IMR-90 (cell line): ENCODE measurements around the gene SLC5A10. TPM values are rescaled to one million over a fixed set of nuclear protein-coding genes. Genes with fewer than 3 reads are reported as not detected.

Experiments used
- ATAC-seq: fragments of 200-7000 bp; cut with Tn5 transposase; 2 replicates; pipeline ENCODE4 v1.9.1; 2020; ENCODE audit warnings: low read depth, mild to moderate bottlenecking, moderate library complexity
- BruUV-seq: library from RNA; stranded (reverse); fragments of 400-500 nt; replicated peaks from 2 replicates; lab custom pipeline; 2021; lab: Mats Ljungman, UMichigan
- CTCF ChIA-PET: fragments of 300-600 bp; formaldehyde crosslinking; extraction: SDS; loops from one replicate; lab custom pipeline; 2021; ENCODE audit warnings: antibody characterized with exemption; lab: Yijun Ruan, JAX
- POLR2A ChIA-PET: fragments of 300-600 bp; sonication (Branson Sonifier 250); formaldehyde crosslinking; loops from one replicate; lab custom pipeline; 2022; ENCODE audit warnings: antibody characterized with exemption; ENCODE audit not compliant: unreplicated experiment; lab: Charles Lee
- DNase-seq: peaks from one replicate; pipeline ENCODE4 v3.0.0; 2013
- H2AFZ ChIP-seq: replicated peaks from 2 replicates; pipeline ENCODE3; 2013; ENCODE audit warnings: low read length, mild to moderate bottlenecking; ENCODE audit not compliant: poor library complexity
- H2AK5ac ChIP-seq: 2 replicates; pipeline ENCODE4 v1.6.1; 2013; ENCODE audit warnings: low read depth, low read length, inconsistent platforms
- H2AK9ac ChIP-seq: replicated peaks from 2 replicates; pipeline ENCODE3; 2013; ENCODE audit warnings: mild to moderate bottlenecking, low read depth, low read length, moderate library complexity; ENCODE audit not compliant: poor library complexity
- H2BK120ac ChIP-seq: 2 replicates; pipeline ENCODE4 v1.6.1; 2013; ENCODE audit warnings: low read depth, low read length, inconsistent platforms
- H2BK15ac ChIP-seq: 3 replicates; pipeline ENCODE4 v1.6.1; 2013; ENCODE audit warnings: low read depth, low read length, inconsistent platforms
- H2BK20ac ChIP-seq: 2 replicates; pipeline ENCODE4 v1.6.1; 2013; ENCODE audit warnings: low read depth, mild to moderate bottlenecking, inconsistent platforms, low read length, moderate library complexity
- H2BK5ac ChIP-seq: 2 replicates; pipeline ENCODE4 v1.6.1; 2013; ENCODE audit warnings: mild to moderate bottlenecking, low read depth, low read length, inconsistent platforms; ENCODE audit not compliant: poor library complexity, severe bottlenecking
- H3K14ac ChIP-seq: replicated peaks from 2 replicates; pipeline ENCODE4 v1.6.1; 2013; ENCODE audit warnings: low read depth, low read length, inconsistent platforms
- H3K18ac ChIP-seq: 2 replicates; pipeline ENCODE4 v1.6.1; 2013; ENCODE audit warnings: low read depth, low read length, control low read depth
- H3K23ac ChIP-seq: 2 replicates; pipeline ENCODE4 v1.6.1; 2013; ENCODE audit warnings: low read depth, low read length, inconsistent platforms
- H3K27ac ChIP-seq: 2 replicates; pipeline ENCODE4 v1.5.1; 2013; ENCODE audit warnings: mild to moderate bottlenecking, control low read depth, low read length; ENCODE audit not compliant: insufficient read depth
- H3K27me3 ChIP-seq: 2 replicates; pipeline ENCODE4 v1.6.1; 2013; ENCODE audit warnings: low read length; ENCODE audit not compliant: control insufficient read depth, insufficient read depth
- H3K36me3 ChIP-seq: 2 replicates; pipeline ENCODE4 v1.6.1; 2013; ENCODE audit warnings: low read length, mixed read lengths; ENCODE audit not compliant: control insufficient read depth, insufficient read depth
- H3K4ac ChIP-seq: 2 replicates; pipeline ENCODE4 v1.6.1; 2013; ENCODE audit warnings: low read depth, low read length, inconsistent platforms
- H3K4me1 ChIP-seq: 2 replicates; pipeline ENCODE4 v1.6.1; 2013; ENCODE audit warnings: low read length, mixed read lengths; ENCODE audit not compliant: control insufficient read depth, insufficient read depth
- H3K4me2 ChIP-seq: 2 replicates; pipeline ENCODE4 v1.6.1; 2013; ENCODE audit warnings: low read depth, mild to moderate bottlenecking, control low read depth, low read length, moderate library complexity
- H3K4me3 ChIP-seq: 2 replicates; pipeline ENCODE4 v1.5.1; 2013; ENCODE audit warnings: low read depth, mild to moderate bottlenecking, control low read depth, low read length, moderate library complexity; ENCODE audit not compliant: insufficient read depth
- H3K56ac ChIP-seq: 2 replicates; pipeline ENCODE4 v1.6.1; 2013; ENCODE audit warnings: low read length, inconsistent platforms; ENCODE audit not compliant: insufficient read depth; ENCODE audit errors: extremely low read depth
- H3K79me1 ChIP-seq, 2 experiments: 2 replicates each; pipeline ENCODE4 v1.6.1; 2013; ENCODE audit warnings: low read length in 2 of 2, inconsistent platforms in 1 of 2, low read depth in 1 of 2
- H3K9ac ChIP-seq: 2 replicates; pipeline ENCODE4 v1.6.1; 2013; ENCODE audit warnings: low read depth, low read length, control low read depth
- H3K9me1 ChIP-seq: 2 replicates; pipeline ENCODE4 v1.6.1; 2013; ENCODE audit warnings: low read length, inconsistent platforms; ENCODE audit not compliant: insufficient read depth
- H3K9me3 ChIP-seq: 2 replicates; pipeline ENCODE4 v1.6.1; 2013; ENCODE audit warnings: low read length; ENCODE audit not compliant: control insufficient read depth, insufficient read depth
- H4K20me1 ChIP-seq: 2 replicates; pipeline ENCODE4 v1.6.1; 2013; ENCODE audit warnings: low read length, inconsistent platforms; ENCODE audit not compliant: insufficient read depth
- H4K5ac ChIP-seq: 2 replicates; pipeline ENCODE4 v1.6.1; 2013; ENCODE audit warnings: mild to moderate bottlenecking, low read depth, low read length, control low read depth
- H4K8ac ChIP-seq, 2 experiments: 2 replicates each; pipeline ENCODE4 v1.6.1; 2013; ENCODE audit warnings: low read depth in 2 of 2, low read length in 2 of 2, control low read depth in 1 of 2, inconsistent platforms in 1 of 2
- H4K91ac ChIP-seq: 2 replicates; pipeline ENCODE4 v1.6.1; 2013; ENCODE audit warnings: low read depth, low read length, inconsistent platforms; ENCODE audit not compliant: insufficient read depth
- BHLHE40 ChIP-seq: fragments of 150-350 bp; IDR thresholded peaks from 2 replicates; pipeline ENCODE4 v1.6.1; 2016; ENCODE audit warnings: mild to moderate bottlenecking, low read depth, low read length
- CEBPB ChIP-seq: IDR thresholded peaks from 2 replicates; pipeline ENCODE4 v1.6.1; 2012; ENCODE audit warnings: low read depth, low read length, improper control_type of control experiment
- CHD1 ChIP-seq: IDR thresholded peaks from 2 replicates; pipeline ENCODE4 v1.6.1; 2012; ENCODE audit warnings: low read depth, low read length, improper control_type of control experiment
- FOS ChIP-seq: fragments of 150-350 bp; IDR thresholded peaks from 2 replicates; pipeline ENCODE4 v1.6.1; 2016; ENCODE audit warnings: low read depth, low read length
- MAFK ChIP-seq: IDR thresholded peaks from 2 replicates; pipeline ENCODE4 v1.6.1; 2012; ENCODE audit warnings: low read depth, low read length, improper control_type of control experiment
- MAZ ChIP-seq: IDR thresholded peaks from 2 replicates; pipeline ENCODE4 v1.6.1; 2012; ENCODE audit warnings: low read depth, mild to moderate bottlenecking, low read length, improper control_type of control experiment, moderate library complexity, borderline replicate concordance
- MXI1 ChIP-seq: IDR thresholded peaks from 2 replicates; pipeline ENCODE4 v1.6.1; 2012; ENCODE audit warnings: low read depth, mild to moderate bottlenecking, low read length, moderate library complexity, borderline replicate concordance
- NFE2L2 ChIP-seq: fragments of 150-350 bp; IDR thresholded peaks from 2 replicates; pipeline ENCODE4 v1.6.1; 2016; ENCODE audit warnings: low read depth, mild to moderate bottlenecking, low read length
- POLR2A ChIP-seq: IDR thresholded peaks from 2 replicates; pipeline ENCODE4 v1.6.1; 2012; ENCODE audit warnings: mild to moderate bottlenecking, low read depth, low read length
- RAD21 ChIP-seq: IDR thresholded peaks from 2 replicates; pipeline ENCODE4 v1.6.1; 2012; ENCODE audit warnings: low read length, improper control_type of control experiment
- RCOR1 ChIP-seq: IDR thresholded peaks from 2 replicates; pipeline ENCODE4 v1.6.1; 2012; ENCODE audit warnings: mild to moderate bottlenecking, low read length, improper control_type of control experiment; ENCODE audit not compliant: insufficient replicate concordance
- RFX5 ChIP-seq: IDR thresholded peaks from 2 replicates; pipeline ENCODE4 v1.8.0; 2012; ENCODE audit warnings: low read depth, mild to moderate bottlenecking, low read length, moderate library complexity
- SMC3 ChIP-seq: fragments of 150-350 bp; IDR thresholded peaks from 2 replicates; pipeline ENCODE4 v1.6.1; 2016; ENCODE audit warnings: low read depth, mild to moderate bottlenecking, antibody characterized with exemption, low read length, moderate library complexity
- WGBS, 2 experiments: methylation state at CpG; one replicate each; pipeline versions ENCODE4 v1.1.5 to v1.1.7; 2013; ENCODE audit warnings: missing lambda C conversion rate in 2 of 2; ENCODE audit not compliant: insufficient read length in 1 of 2; ENCODE audit errors: extremely low coverage in 2 of 2; 5-methylcytosine and 5-hydroxymethylcytosine counted together
- dilution Hi-C: fragments of 300-500 bp; cut with HindIII; formaldehyde crosslinking; loops from one replicate; pipeline ENCODE4 v1.14.3; 2018; ENCODE audit warnings: low sequenced_read_pairs; ENCODE audit not compliant: unreplicated experiment
- in situ Hi-C: fragments of 300-500 bp; cut with MboI; formaldehyde crosslinking; loops from 3 replicates; pipeline ENCODE4 v1.14.3; 2019; ENCODE audit warnings: low sequenced_read_pairs, inconsistent platforms, mixed read lengths
- intact Hi-C: fragments of 100-400 bp; cut with micrococcal nuclease; formaldehyde crosslinking; loops from 2 replicates; pipeline ENCODE4 v1.10.0; 2022
- polyA plus RNA-seq, 3 experiments: library from polyadenylated mRNA; depleted of rRNA; stranded (reverse); fragments of >200 nt; gene quantifications; 2 replicates each; pipeline ENCODE4 v1.2.3, GENCODE V29; 2012; ENCODE audit warnings: low replicate concordance in 1 of 3
- total RNA-seq: library from RNA; depleted of rRNA; stranded (reverse); fragments of >200 nt; gene quantifications from 2 replicates; pipeline ENCODE4 v1.2.3, GENCODE V29; 2012
- TF ChIP-seq, protein P1 (sequence below): fragments of 150-350 bp; IDR thresholded peaks from 2 replicates; pipeline ENCODE4 v1.6.1; 2016; ENCODE audit warnings: low read depth, mild to moderate bottlenecking, low read length, moderate library complexity, borderline replicate concordance
- TF ChIP-seq, protein P2 (sequence below): conservative IDR thresholded peaks from 2 replicates; pipeline ENCODE4 v1.5.1; 2012; ENCODE audit warnings: mild to moderate bottlenecking, low read depth, low read length, improper control_type of control experiment
- TF ChIP-seq, protein P3 (sequence below): fragments of 150-350 bp; IDR thresholded peaks from 2 replicates; pipeline ENCODE4 v1.6.1; 2017; ENCODE audit warnings: mild to moderate bottlenecking, antibody characterized with exemption, low read length, low read depth

Gene SLC5A10
- total and polyA plus RNA-seq, 2 of the 4 experiments (the other 2 are of a cell fraction) = not detected

DNA sequence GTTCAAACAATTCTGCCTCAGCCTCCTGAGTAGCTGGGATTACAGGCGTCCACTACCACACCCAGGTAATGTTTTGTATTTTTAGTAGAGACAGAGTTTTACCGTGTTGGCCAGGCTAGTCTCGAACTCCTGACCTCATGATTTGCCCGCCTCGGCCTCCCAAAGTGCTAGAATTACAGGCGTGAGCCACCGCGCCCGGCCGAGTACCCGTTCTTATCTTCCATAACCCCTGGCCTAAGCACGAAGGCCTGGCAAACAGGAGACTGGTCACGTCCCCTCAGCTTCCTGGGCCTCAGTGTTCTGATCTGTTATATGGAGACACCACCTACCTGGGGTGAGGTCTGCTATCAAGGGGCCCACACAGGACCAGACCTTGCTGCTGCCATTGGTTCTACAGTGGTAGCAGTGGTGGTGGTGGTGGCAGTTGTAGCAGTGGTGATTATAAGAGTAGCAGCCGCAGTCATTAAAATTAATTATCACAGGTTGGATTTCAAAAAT lies 1.3 kb downstream of the SLC5A10 start:
- in situ Hi-C loops = no loop called here
- H4K20me1 ChIP-seq = no peaks in the 10 kb centered on the region
- H3K9me1 ChIP-seq = no peaks in the 10 kb centered on the region

More for the DNA sequence above, 1.3 kb downstream of the SLC5A10 start:
- intact Hi-C loops (no loop called here), dilution Hi-C loops (no loop called here)
- no peaks in the 10 kb centered on the region for H3K36me3 ChIP-seq
- H3K79me1 ChIP-seq = no peaks in the 10 kb centered on the region
- H4K5ac ChIP-seq = no peak overlapping the region
- no peak overlapping the region for H3K14ac ChIP-seq
- H3K9ac ChIP-seq = no peak overlapping the region
- H2AK5ac ChIP-seq = no peak overlapping the region
- no peaks in the 10 kb centered on the region for H3K9me3 ChIP-seq
- no peak overlapping the region for H2BK120ac ChIP-seq
- H2BK5ac ChIP-seq = no peak overlapping the region
- H3K27me3 ChIP-seq = peaks cover 19% of the 10 kb centered on the region
- no peak for TF ChIP-seq RFX5
- no peak for TF ChIP-seq SMC3
- no peak for TF ChIP-seq MXI1
- TF ChIP-seq, protein P1, sequence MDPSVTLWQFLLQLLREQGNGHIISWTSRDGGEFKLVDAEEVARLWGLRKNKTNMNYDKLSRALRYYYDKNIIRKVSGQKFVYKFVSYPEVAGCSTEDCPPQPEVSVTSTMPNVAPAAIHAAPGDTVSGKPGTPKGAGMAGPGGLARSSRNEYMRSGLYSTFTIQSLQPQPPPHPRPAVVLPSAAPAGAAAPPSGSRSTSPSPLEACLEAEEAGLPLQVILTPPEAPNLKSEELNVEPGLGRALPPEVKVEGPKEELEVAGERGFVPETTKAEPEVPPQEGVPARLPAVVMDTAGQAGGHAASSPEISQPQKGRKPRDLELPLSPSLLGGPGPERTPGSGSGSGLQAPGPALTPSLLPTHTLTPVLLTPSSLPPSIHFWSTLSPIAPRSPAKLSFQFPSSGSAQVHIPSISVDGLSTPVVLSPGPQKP = no peak
- no peak for TF ChIP-seq NFE2L2
- TF ChIP-seq RCOR1 = no peak
- TF ChIP-seq, protein P2, sequence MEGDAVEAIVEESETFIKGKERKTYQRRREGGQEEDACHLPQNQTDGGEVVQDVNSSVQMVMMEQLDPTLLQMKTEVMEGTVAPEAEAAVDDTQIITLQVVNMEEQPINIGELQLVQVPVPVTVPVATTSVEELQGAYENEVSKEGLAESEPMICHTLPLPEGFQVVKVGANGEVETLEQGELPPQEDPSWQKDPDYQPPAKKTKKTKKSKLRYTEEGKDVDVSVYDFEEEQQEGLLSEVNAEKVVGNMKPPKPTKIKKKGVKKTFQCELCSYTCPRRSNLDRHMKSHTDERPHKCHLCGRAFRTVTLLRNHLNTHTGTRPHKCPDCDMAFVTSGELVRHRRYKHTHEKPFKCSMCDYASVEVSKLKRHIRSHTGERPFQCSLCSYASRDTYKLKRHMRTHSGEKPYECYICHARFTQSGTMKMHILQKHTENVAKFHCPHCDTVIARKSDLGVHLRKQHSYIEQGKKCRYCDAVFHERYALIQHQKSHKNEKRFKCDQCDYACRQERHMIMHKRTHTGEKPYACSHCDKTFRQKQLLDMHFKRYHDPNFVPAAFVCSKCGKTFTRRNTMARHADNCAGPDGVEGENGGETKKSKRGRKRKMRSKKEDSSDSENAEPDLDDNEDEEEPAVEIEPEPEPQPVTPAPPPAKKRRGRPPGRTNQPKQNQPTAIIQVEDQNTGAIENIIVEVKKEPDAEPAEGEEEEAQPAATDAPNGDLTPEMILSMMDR = no peak
- no peak for TF ChIP-seq FOS
- TF ChIP-seq CEBPB = no peak
- no peak for TF ChIP-seq MAFK
- no peak for TF ChIP-seq POLR2A
- no peak for TF ChIP-seq CHD1
- no peak for TF ChIP-seq MAZ
- TF ChIP-seq BHLHE40 = no peak
- no peak for TF ChIP-seq RAD21
- TF ChIP-seq, protein P3, sequence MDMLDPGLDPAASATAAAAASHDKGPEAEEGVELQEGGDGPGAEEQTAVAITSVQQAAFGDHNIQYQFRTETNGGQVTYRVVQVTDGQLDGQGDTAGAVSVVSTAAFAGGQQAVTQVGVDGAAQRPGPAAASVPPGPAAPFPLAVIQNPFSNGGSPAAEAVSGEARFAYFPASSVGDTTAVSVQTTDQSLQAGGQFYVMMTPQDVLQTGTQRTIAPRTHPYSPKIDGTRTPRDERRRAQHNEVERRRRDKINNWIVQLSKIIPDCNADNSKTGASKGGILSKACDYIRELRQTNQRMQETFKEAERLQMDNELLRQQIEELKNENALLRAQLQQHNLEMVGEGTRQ = no peak
- no peak overlapping the region for H4K8ac ChIP-seq
- WGBS, 2 experiments = 91% methylated on average over 7 of the region's 14 CpGs; no CpG with 5 or more reads in 1 of the 2 experiments
- peaks cover 2% of the 10 kb centered on the region; the same call in 1 of the 2 replicates for H3K4me1 ChIP-seq
- CTCF ChIA-PET = no interaction called here
- H2BK15ac ChIP-seq = no peak overlapping the region
- H3K18ac ChIP-seq = no peak overlapping the region
- no peak for DNase-seq
- ATAC-seq = no peak
- no peak overlapping the region for H3K4ac ChIP-seq
- H3K4me3 ChIP-seq = no peak overlapping the region
- H3K23ac ChIP-seq = no peak overlapping the region
- no TSS peak for BruUV-seq
- H4K91ac ChIP-seq = no peak overlapping the region
- H2AFZ ChIP-seq = no peak overlapping the region
- no peak overlapping the region for H3K27ac ChIP-seq
- H3K4me2 ChIP-seq = no peak overlapping the region
- H3K56ac ChIP-seq = no peak overlapping the region
- no peak overlapping the region for H2BK20ac ChIP-seq
- POLR2A ChIA-PET = no interaction called here
- H2AK9ac ChIP-seq = no peak overlapping the region
